K562 (cell line): ENCODE measurements around the gene INHBC. TPM values are rescaled to one million over a fixed set of nuclear protein-coding genes. Genes with fewer than 3 reads are reported as not detected.

Source experiments
- ATAC-seq: fragments of 200-7000 bp; cut with Tn5 transposase; 3 replicates; pipeline ENCODE4 v1.9.1; 2020; ENCODE audit warnings: moderate library complexity
- BruUV-seq: library from RNA; stranded (reverse); fragments of 400-500 nt; replicated peaks from 2 replicates; lab custom pipeline; 2021; lab: Mats Ljungman, UMichigan
- CTCF ChIA-PET: fragments of 300-600 bp; formaldehyde crosslinking; extraction: SDS; loops from one replicate; lab custom pipeline; 2021; ENCODE audit warnings: low intra/inter-chr PET ratio; lab: Yijun Ruan, JAX
- POLR2A ChIA-PET: fragments of 300-600, 350-650 bp; sonication (Branson Sonifier 250); formaldehyde crosslinking; extraction: SDS; loops from one replicate; lab custom pipeline; 2021; ENCODE audit warnings: antibody characterized with exemption, inconsistent platforms; lab: Yijun Ruan, JAX
- DNase-seq, 4 experiments: peaks; one replicate each; pipeline versions ENCODE4 v3.0.0 to v3.0.0-alpha.2; 2011 to 2018; ENCODE audit warnings: low spot score in 3 of 4, mixed read lengths in 3 of 4; ENCODE audit errors: extremely low read depth in 1 of 4
- FAIRE-seq: peaks from 2 replicates; lab custom pipeline; 2011; peaks lifted over from hg19 to GRCh38; lab: Jason Lieb, UNC
- H2AFZ ChIP-seq: 2 replicates; pipeline ENCODE4 v1.6.0; 2011; ENCODE audit warnings: low read depth, low read length, control low read depth, inconsistent platforms
- H3K27ac ChIP-seq: fragments of 200-600 bp; 3 replicates; pipeline ENCODE4 v1.8.0; 2011; ENCODE audit warnings: low read depth, mild to moderate bottlenecking, control low read depth, inconsistent platforms, low read length, moderate library complexity, mixed read lengths; ENCODE audit errors: extremely low read depth
- H3K27me3 ChIP-seq, 2 experiments: fragments of 300-600 bp in 1 of 2; 2 replicates in 1 of 2; 3 replicates in 1 of 2; pipeline versions ENCODE4 v1.6.0 to v1.8.0; 2011; ENCODE audit warnings: inconsistent platforms in 2 of 2, low read length in 2 of 2, mild to moderate bottlenecking in 1 of 2, mixed read lengths in 1 of 2, moderate library complexity in 1 of 2; ENCODE audit not compliant: control insufficient read depth in 2 of 2, insufficient read depth in 2 of 2
- H3K36me3 ChIP-seq: fragments of 300-600 bp; 3 replicates; pipeline ENCODE4 v1.8.0; 2011; ENCODE audit warnings: mild to moderate bottlenecking, low read length, inconsistent platforms; ENCODE audit not compliant: control insufficient read depth, insufficient read depth
- H3K4me1 ChIP-seq, 2 experiments: fragments of 200-600 bp in 1 of 2; replicated peaks in 1 of 2; 2 replicates in 1 of 2; 3 replicates in 1 of 2; pipeline versions ENCODE4 v1.5.1 to v1.8.0; 2011; ENCODE audit warnings: inconsistent platforms in 2 of 2, low read length in 2 of 2, mild to moderate bottlenecking in 1 of 2, mixed read lengths in 1 of 2, moderate library complexity in 1 of 2; ENCODE audit not compliant: control insufficient read depth in 2 of 2, insufficient read depth in 2 of 2
- H3K4me2 ChIP-seq: 2 replicates; pipeline ENCODE4 v1.6.1; 2011; ENCODE audit warnings: low read length, control low read depth, inconsistent platforms, mixed read lengths; ENCODE audit not compliant: insufficient read depth
- H3K4me3 ChIP-seq: fragments of 200-600 bp; sonication (generic), shearing (Covaris generic); 2 replicates; pipeline ENCODE4 v1.5.1; 2016; ENCODE audit warnings: control low read depth, inconsistent platforms
- H3K79me2 ChIP-seq: fragments of 200-600 bp; 3 replicates; pipeline ENCODE4 v1.8.0; 2011; ENCODE audit warnings: low read length, inconsistent platforms; ENCODE audit not compliant: control insufficient read depth, insufficient read depth
- H3K9ac ChIP-seq, 2 experiments: 2 replicates each; pipeline versions ENCODE4 v1.6.0 to v1.6.1; 2011; ENCODE audit warnings: low read depth in 2 of 2, low read length in 2 of 2, control low read depth in 1 of 2, inconsistent platforms in 1 of 2, mild to moderate bottlenecking in 1 of 2, mixed read lengths in 1 of 2; ENCODE audit not compliant: insufficient read depth in 1 of 2
- H3K9me1 ChIP-seq: one replicate; pipeline ENCODE4 v1.6.0; 2011; ENCODE audit warnings: inconsistent platforms, mild to moderate bottlenecking, low read length, moderate library complexity; ENCODE audit not compliant: control insufficient read depth, insufficient read depth
- H3K9me3 ChIP-seq: replicated peaks from 2 replicates; pipeline ENCODE4 v1.5.1; 2011; ENCODE audit warnings: low read depth, low read length, inconsistent platforms; ENCODE audit not compliant: control insufficient read depth, insufficient read depth
- H4K20me1 ChIP-seq: replicated peaks from 2 replicates; pipeline ENCODE4 v1.6.1; 2011; ENCODE audit warnings: low read length, inconsistent platforms, mixed read lengths; ENCODE audit not compliant: control insufficient read depth, insufficient read depth
- BHLHE40 ChIP-seq: IDR thresholded peaks from 2 replicates; pipeline ENCODE4 v1.6.1; 2011; ENCODE audit warnings: low read length, improper control_type of control experiment
- E4F1 ChIP-seq: fragments of 250-450 bp; sonication (Bioruptor Pico); IDR thresholded peaks from 2 replicates; pipeline ENCODE4 v1.5.0; 2021; ENCODE audit warnings: mild to moderate bottlenecking, borderline replicate concordance
- HCFC1 ChIP-seq: IDR thresholded peaks from 2 replicates; pipeline ENCODE4 v1.6.1; 2012; ENCODE audit warnings: low read depth, low read length, improper control_type of control experiment
- HDAC2 ChIP-seq: fragments of 450-650 bp; IDR thresholded peaks from 2 replicates; pipeline ENCODE4 v1.6.1; 2016; ENCODE audit warnings: mild to moderate bottlenecking
- MECOM ChIP-seq: fragments of 250-450 bp; sonication (Bioruptor Pico); IDR thresholded peaks from 2 replicates; pipeline ENCODE4 v1.8.0; 2022; ENCODE audit warnings: inconsistent platforms
- NFIX ChIP-seq: fragments of 250-450 bp; sonication (Bioruptor Pico); IDR thresholded peaks from 2 replicates; pipeline ENCODE4 v1.4.0; 2020; ENCODE audit warnings: low read depth, mild to moderate bottlenecking, moderate library complexity
- NRF1 ChIP-seq, 2 experiments: fragments of 450-650 bp; IDR thresholded peaks in 1 of 2; conservative IDR thresholded peaks in 1 of 2; 2 replicates each; pipeline ENCODE4 v1.6.1; 2014; ENCODE audit warnings: mild to moderate bottlenecking in 2 of 2
- PHB ChIP-seq: fragments of 250-450 bp; sonication (Bioruptor Pico); IDR thresholded peaks from 2 replicates; pipeline ENCODE4 v1.5.0; 2021
- PHF8 ChIP-seq: fragments of 200-600 bp; sonication (generic); IDR thresholded peaks from 2 replicates; pipeline ENCODE4 v1.6.1; 2012; ENCODE audit warnings: mixed run types, mild to moderate bottlenecking, inconsistent platforms, low read length, moderate library complexity, borderline replicate concordance
- ZNF263 ChIP-seq: sonication (generic); formaldehyde crosslinking; IDR thresholded peaks from 2 replicates; pipeline ENCODE4 v1.8.0; 2022; ENCODE audit warnings: mild to moderate bottlenecking, missing genetic modification reagents, borderline replicate concordance
- WGBS: fragments of 100-300 bp; shearing (Covaris generic); methylation state at CpG from one replicate; pipeline ENCODE4 v1.1.6; 2016; ENCODE audit warnings: low coverage, mixed read lengths; ENCODE audit not compliant: insufficient coverage; ENCODE audit errors: missing lambda C conversion rate; 5-methylcytosine and 5-hydroxymethylcytosine counted together
- in situ Hi-C: fragments of 300-500 bp; cut with MboI; formaldehyde crosslinking; loops from 4 replicates; pipeline ENCODE4 v1.15.0; 2018; ENCODE audit warnings: inconsistent platforms, mixed read lengths
- intact Hi-C: fragments of 100-400 bp; cut with micrococcal nuclease; formaldehyde crosslinking; loops from 2 replicates; pipeline ENCODE4 v1.14.2; 2022
- polyA plus RNA-seq, 8 experiments: library from polyadenylated mRNA; depleted of rRNA in 4 of 8; stranded (reverse) in 5 of 8; unstranded in 3 of 8; fragments of >200 nt; fragmentation: Nextera tagmentation in 2 of 8; fragmentation: Illumina TruSeq in 1 of 8; extraction: Ambion mirVana in 2 of 8; extraction: Trizol in 1 of 8; gene quantifications; 2 replicates each; pipeline versions ENCODE4 v1.2.1 to v1.2.3, GENCODE V29; 2011 to 2014; ENCODE audit warnings: inconsistent platforms in 1 of 8, missing spikeins in 1 of 8
- total RNA-seq, 7 experiments: library from RNA; depleted of rRNA in 6 of 7; stranded (reverse); fragments of >200 nt in 6 of 7; fragmentation: Illumina TruSeq in 2 of 7; extraction: Trizol in 2 of 7; gene quantifications; 2 replicates each; pipeline versions ENCODE4 v1.2.1 to v1.2.3, GENCODE V29; 2011 to 2021; ENCODE audit warnings: low replicate concordance in 1 of 7
- TF ChIP-seq, protein P1 (sequence below): fragments of 450-650 bp; formaldehyde crosslinking; IDR thresholded peaks from 2 replicates; pipeline ENCODE4 v1.4.0; 2020; ENCODE audit warnings: mild to moderate bottlenecking, moderate library complexity

INHBC gene
- total and polyA plus RNA-seq, 9 of the 15 experiments (the other 6 are each of a cell fraction or from before 2014, with no cell fraction given), result 0.07 to 0.24 (median 0.15) TPM; not detected in 4

GRCh38 chr12:57470970-57471656, 36.5 kb downstream of the INHBC start:
- Histone ChIP-seq H3K9me3 (no peaks in the 10 kb centered on the region), H3K4me2 (no peak overlapping the region), H3K4me1 (peaks cover 18 to 26% of the 10 kb centered on the region in 2 experiments), H3K27me3 (peaks cover 14 to 41% of the 10 kb centered on the region in 2 experiments; a peak in 4 of 5 replicates), H3K4me3 (no peak overlapping the region), H3K36me3 (no peaks in the 10 kb centered on the region), H3K79me2 (no peaks in the 10 kb centered on the region), H4K20me1 (no peaks in the 10 kb centered on the region), H2AFZ (no peak overlapping the region), H3K9me1 (no peaks in the 10 kb centered on the region), H3K9ac (no peak overlapping the region), H3K27ac (no peak overlapping the region)
- ATAC-seq, result no peak
- in situ Hi-C loops (no loop called here), intact Hi-C loops (no loop called here)
- 9% methylated on average over 4 of the region's 4 CpGs for WGBS
- no peak for DNase-seq
- TF ChIP-seq NRF1 (conservative IDR thresholded peaks at IDR 0.05 in 1 of 2, IDR thresholded peaks at IDR 0.05 in 1 of 2), result no peak
- TF ChIP-seq, protein P1, sequence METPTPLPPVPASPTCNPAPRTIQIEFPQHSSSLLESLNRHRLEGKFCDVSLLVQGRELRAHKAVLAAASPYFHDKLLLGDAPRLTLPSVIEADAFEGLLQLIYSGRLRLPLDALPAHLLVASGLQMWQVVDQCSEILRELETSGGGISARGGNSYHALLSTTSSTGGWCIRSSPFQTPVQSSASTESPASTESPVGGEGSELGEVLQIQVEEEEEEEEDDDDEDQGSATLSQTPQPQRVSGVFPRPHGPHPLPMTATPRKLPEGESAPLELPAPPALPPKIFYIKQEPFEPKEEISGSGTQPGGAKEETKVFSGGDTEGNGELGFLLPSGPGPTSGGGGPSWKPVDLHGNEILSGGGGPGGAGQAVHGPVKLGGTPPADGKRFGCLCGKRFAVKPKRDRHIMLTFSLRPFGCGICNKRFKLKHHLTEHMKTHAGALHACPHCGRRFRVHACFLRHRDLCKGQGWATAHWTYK (CRISPR knock-in tag), result no peak
- ChIA-PET POLR2A (interaction anchor here (0.7 to 1.1 kb wide), 4 partner anchors 9 to 14 kb away, joined by 3 to 4 read pairs (median 4); no protein-coding TSS in a partner anchor), CTCF (no interaction called here)
- no TSS peak for BruUV-seq
- FAIRE-seq, result no peak

DNA sequence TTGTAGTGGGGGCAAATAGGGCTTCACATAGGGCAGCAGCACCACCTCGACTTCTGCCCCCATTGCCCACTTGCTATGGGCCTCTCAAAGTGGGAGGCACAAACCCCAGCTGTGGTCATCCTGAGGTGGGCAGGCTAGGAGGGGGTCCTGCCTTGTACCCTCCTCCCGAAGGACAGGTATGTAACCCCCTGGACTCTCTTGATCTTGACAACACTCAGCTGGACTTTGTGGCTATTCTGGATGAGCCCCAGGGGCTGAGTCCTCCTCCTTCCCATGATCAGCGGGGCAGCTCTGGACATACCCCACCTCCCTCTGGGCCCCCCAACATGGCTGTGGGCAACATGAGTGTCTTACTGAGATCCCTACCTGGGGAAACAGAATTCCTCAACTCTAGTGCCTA, 37.1 kb downstream of the INHBC start:
- H3K4me2 ChIP-seq, result no peak overlapping the region
- H3K9me1 ChIP-seq, result no peaks in the 10 kb centered on the region
- in situ Hi-C loops (no loop called here), intact Hi-C loops (no loop called here)
- peaks cover 19 to 31% of the 10 kb centered on the region in 2 experiments for H3K4me1 ChIP-seq
- WGBS, result 12% methylated on average over 3 of the region's 3 CpGs
- no peak overlapping the region for H2AFZ ChIP-seq
- no peak for ATAC-seq
- no peak for FAIRE-seq
- H3K9ac ChIP-seq, result no peak overlapping the region
- no peak overlapping the region for H3K4me3 ChIP-seq
- no TSS peak for BruUV-seq
- DNase-seq, result no peak
- POLR2A ChIA-PET, result interaction anchor here (0.7 to 1.1 kb wide), 6 partner anchors 9 to 13 kb away, joined by 3 to 4 read pairs (median 4); no protein-coding TSS in a partner anchor
- no peaks in the 10 kb centered on the region for H4K20me1 ChIP-seq
- no peaks in the 10 kb centered on the region for H3K36me3 ChIP-seq
- CTCF ChIA-PET, result no interaction called here
- peaks cover 14 to 40% of the 10 kb centered on the region in 2 experiments; a peak in 4 of 5 replicates for H3K27me3 ChIP-seq
- H3K9me3 ChIP-seq, result no peaks in the 10 kb centered on the region
- no peaks in the 10 kb centered on the region for H3K79me2 ChIP-seq
- H3K27ac ChIP-seq, result no peak overlapping the region
- no peak for TF ChIP-seq HCFC1
- TF ChIP-seq ZNF263 (CRISPR knock-in tag), result no peak
- no peak for TF ChIP-seq HDAC2
- TF ChIP-seq MECOM (CRISPR knock-in tag), result no peak
- no peak for TF ChIP-seq PHB (CRISPR knock-in tag)
- no peak for TF ChIP-seq E4F1 (CRISPR knock-in tag)
- TF ChIP-seq BHLHE40, result no peak
- TF ChIP-seq PHF8, result no peak
- no peak for TF ChIP-seq NFIX (CRISPR knock-in tag)
